GM10248 (cell line): ENCODE data around the gene ESR1.
"Not testable (repeated sequence)": the region's sequence is repeated elsewhere in the genome, so short reads cannot be mapped to it uniquely, and the experiment has no call there.

Experiments used
- CTCF ChIA-PET: fragments of 300-600 bp; sonication (Branson Sonifier 250); formaldehyde crosslinking; extraction: SDS; loops from one replicate; lab custom pipeline; 2021; ENCODE audit warnings: antibody characterized with exemption; lab: Yijun Ruan, JAX
- POLR2A ChIA-PET: fragments of 350-650 bp; sonication (Branson Sonifier 250); formaldehyde crosslinking; extraction: SDS; loops from one replicate; lab custom pipeline; 2020; ENCODE audit warnings: antibody characterized with exemption; lab: Yijun Ruan, JAX
- DNase-seq: peaks from one replicate; pipeline ENCODE4 v3.0.0; 2012; ENCODE audit errors: extremely low spot score
- TF ChIP-seq, protein P1 (sequence below): IDR thresholded peaks from 2 replicates; pipeline ENCODE4 v1.5.1; 2012; ENCODE audit warnings: mild to moderate bottlenecking, low read depth; ENCODE audit errors: extremely low read depth, missing control alignments, control extremely low read depth

The ESR1 gene

GRCh38 chr6:151961809-151962208, 154.3 kb downstream of the ESR1 start:
- ChIA-PET POLR2A (no interaction called here), CTCF (interaction anchor here (1.0 kb wide), 1 partner anchor 16 kb away, joined by 3 read pairs; no protein-coding TSS in a partner anchor)
- no peak for DNase-seq
- TF ChIP-seq, protein P1, sequence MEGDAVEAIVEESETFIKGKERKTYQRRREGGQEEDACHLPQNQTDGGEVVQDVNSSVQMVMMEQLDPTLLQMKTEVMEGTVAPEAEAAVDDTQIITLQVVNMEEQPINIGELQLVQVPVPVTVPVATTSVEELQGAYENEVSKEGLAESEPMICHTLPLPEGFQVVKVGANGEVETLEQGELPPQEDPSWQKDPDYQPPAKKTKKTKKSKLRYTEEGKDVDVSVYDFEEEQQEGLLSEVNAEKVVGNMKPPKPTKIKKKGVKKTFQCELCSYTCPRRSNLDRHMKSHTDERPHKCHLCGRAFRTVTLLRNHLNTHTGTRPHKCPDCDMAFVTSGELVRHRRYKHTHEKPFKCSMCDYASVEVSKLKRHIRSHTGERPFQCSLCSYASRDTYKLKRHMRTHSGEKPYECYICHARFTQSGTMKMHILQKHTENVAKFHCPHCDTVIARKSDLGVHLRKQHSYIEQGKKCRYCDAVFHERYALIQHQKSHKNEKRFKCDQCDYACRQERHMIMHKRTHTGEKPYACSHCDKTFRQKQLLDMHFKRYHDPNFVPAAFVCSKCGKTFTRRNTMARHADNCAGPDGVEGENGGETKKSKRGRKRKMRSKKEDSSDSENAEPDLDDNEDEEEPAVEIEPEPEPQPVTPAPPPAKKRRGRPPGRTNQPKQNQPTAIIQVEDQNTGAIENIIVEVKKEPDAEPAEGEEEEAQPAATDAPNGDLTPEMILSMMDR: no peak

- ChIA-PET POLR2A (no interaction called here), CTCF (interaction anchor here (1.0 kb wide), 1 partner anchor 15 kb away, joined by 3 read pairs; no protein-coding TSS in a partner anchor)
- TF ChIP-seq, protein P1: no peak
- no peak for DNase-seq
These were observed 154.9 kb downstream of the ESR1 start for GRCh38 chr6:151962246-151962846.

DNA sequence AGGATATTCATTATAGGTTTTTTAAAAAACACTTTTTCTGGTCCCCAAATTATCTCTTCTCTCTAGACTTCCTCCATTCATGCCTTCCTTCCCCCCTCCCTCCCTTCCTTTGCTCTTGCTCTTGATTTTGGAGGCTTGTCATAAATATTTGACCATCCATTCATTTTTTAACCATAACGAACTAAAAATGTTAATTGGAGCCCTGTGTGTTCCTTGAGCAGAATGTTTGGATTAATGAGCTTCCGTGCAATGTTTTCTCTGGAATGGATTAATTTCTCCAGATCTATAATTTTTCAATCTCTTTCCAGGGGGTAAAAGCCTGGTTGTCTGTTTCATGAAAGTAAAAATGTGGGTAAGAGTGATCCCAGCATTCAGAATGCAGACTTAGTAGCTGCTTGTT, 155.5 kb downstream of the ESR1 start:
- CTCF ChIA-PET: interaction anchor here (1.0 kb wide), 1 partner anchor 8 kb away, joined by 3 read pairs; no protein-coding TSS in a partner anchor
- no peak for DNase-seq
- TF ChIP-seq, protein P1: no peak
- POLR2A ChIA-PET: no interaction called here

DNA sequence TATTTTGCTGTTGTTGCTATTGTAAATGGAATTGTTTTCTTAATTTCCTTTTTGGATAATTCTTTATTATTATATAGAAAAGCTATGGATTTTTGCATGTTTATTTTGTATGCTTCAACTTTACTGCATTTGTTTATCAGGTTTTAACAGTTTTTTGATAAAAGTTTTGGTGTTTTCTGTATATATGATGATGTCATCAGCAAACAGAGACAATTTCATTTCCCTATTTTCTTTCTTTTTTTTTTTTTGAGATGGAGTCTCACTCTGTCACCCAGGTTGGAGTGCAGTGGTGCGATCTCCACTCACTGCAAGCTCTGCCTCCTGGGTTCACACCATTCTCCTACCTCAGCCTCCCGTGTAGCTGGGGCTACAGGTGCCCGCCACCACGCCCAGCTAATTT, 156.9 kb downstream of the ESR1 start:
- DNase-seq, POLR2A ChIA-PET, CTCF ChIA-PET: not testable (repeated sequence)

DNA sequence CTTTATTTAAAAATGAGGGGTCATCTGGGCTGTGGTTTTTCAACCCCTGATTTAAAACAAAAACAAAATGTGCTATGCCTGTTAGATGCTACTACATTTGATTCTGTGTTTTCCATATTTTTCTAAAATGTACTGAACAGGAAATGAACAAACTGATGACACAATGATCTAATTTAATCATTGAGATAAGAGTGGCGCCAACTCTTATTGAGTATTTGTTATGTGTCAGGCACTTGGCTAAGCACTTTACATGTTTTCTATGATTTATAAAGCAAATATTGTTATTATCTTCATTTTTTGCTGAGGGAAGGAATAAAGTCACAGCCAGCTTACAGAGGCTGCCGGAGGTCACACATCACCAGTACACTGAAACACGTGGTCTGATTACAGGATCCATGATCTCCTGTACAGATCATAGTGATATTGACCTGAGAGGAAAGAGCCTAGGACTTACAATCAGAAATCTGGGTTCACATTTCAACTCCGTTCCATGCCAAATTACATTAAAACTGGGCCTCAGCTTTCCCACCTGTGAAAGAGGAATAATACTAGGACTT, 166.7 kb downstream of the ESR1 start:
- POLR2A ChIA-PET: no interaction called here
- CTCF ChIA-PET: no interaction called here
- TF ChIP-seq, protein P1: no peak
- no peak for DNase-seq

DNA sequence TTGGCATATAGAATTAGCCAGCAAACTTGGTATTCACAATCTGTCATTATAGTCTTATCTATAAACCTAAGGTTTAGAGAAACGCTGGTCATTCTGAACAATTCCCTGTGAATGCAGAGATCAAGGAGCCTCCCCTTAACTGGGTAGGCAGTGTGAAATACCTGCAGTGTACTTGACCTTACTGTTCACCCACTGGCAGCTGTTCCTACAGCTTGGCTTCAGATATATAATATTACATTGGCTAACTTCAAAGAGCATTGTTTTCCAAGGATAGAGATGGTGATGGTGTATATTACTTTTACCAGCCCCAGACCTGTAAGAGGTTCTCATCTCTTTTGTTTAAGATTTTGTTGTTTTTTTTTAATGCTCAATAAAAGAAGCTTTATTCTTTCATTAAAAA, 168.3 kb downstream of the ESR1 start:
- no peak for DNase-seq
- POLR2A ChIA-PET: no interaction called here
- TF ChIP-seq, protein P1: no peak
- CTCF ChIA-PET: interaction anchor here (0.9 kb wide), 1 partner anchor 20 kb away, joined by 3 read pairs; no protein-coding TSS in a partner anchor

- DNase-seq, CTCF ChIA-PET, POLR2A ChIA-PET: not testable (repeated sequence)
These were observed 180.7 kb downstream of the ESR1 start for GRCh38 chr6:151988199-151988598.
